HG03025 (cell line): Measurements from ENCODE around the gene MRRF.
A peak's percentile ranks its signal among the peaks of the same experiment; 100 is the strongest.

ENCODE experiments used
- ATAC-seq: cut with Tn5 transposase; IDR thresholded peaks from one replicate; pipeline ENCODE4 v1.9.1; 2021; ENCODE audit warnings: mild to moderate bottlenecking, moderate library complexity; ENCODE audit not compliant: unreplicated experiment, low FRiP score

Gene MRRF

GRCh38 chr9:122264360-122265148 lies at the start of gene MRRF, which contains the start of gene RBM18:
Gene MRRF, plus strand, starts transcription at chr9:122264882. Its CDS starts 6,010 bp downstream, at chr9:122270892.
Gene RBM18, minus strand, starts transcription at chr9:122264840. Its CDS starts 3,348 bp downstream, at chr9:122261492.
- peak; percentile 89 for ATAC-seq

- no peak for ATAC-seq
Measured at GRCh38 chr9:122215663-122216062, 49.0 kb upstream of the MRRF start.

GRCh38 chr9:122216138-122216797 lies 48.4 kb upstream of the MRRF start:
- no peak for ATAC-seq

GRCh38 chr9:122216798-122217418 lies 47.8 kb upstream of the MRRF start:
- ATAC-seq: no peak

- ATAC-seq: no peak
Measured at GRCh38 chr9:122217640-122218039, 47.0 kb upstream of the MRRF start.

- ATAC-seq: no peak
Measured at GRCh38 chr9:122218071-122218934, 46.4 kb upstream of the MRRF start.

GRCh38 chr9:122218935-122219855 lies 45.5 kb upstream of the MRRF start:
- ATAC-seq: no peak

- ATAC-seq: no peak
Measured at GRCh38 chr9:122219856-122220672, 44.6 kb upstream of the MRRF start.

- ATAC-seq: no peak
Measured at GRCh38 chr9:122220673-122221182, 44.0 kb upstream of the MRRF start.

- no peak for ATAC-seq
Measured at GRCh38 chr9:122221183-122221811, 43.4 kb upstream of the MRRF start.

- ATAC-seq: no peak
Measured at GRCh38 chr9:122222791-122223190, 41.9 kb upstream of the MRRF start.

GRCh38 chr9:122223435-122223834 lies 41.2 kb upstream of the MRRF start:
- no peak for ATAC-seq

- ATAC-seq: no peak
Measured at GRCh38 chr9:122225312-122226141, 39.2 kb upstream of the MRRF start.

- no peak for ATAC-seq
Measured at GRCh38 chr9:122226142-122226757, 38.4 kb upstream of the MRRF start.

- ATAC-seq: no peak
Measured at GRCh38 chr9:122226758-122227574, 37.7 kb upstream of the MRRF start.

- ATAC-seq: no peak
Measured at GRCh38 chr9:122227575-122227900, 37.1 kb upstream of the MRRF start.
